ACC112 (cell line): ENCODE results near the gene RLN3.

Source experiments
- H2AFZ ChIP-seq: fragments of 200-600 bp; sonication (generic); one replicate; pipeline ENCODE4 v1.6.0; 2017; ENCODE audit warnings: antibody characterized with exemption, low read length; ENCODE audit not compliant: unreplicated experiment
- H3K27ac ChIP-seq: fragments of 200-600 bp; sonication (generic); 2 replicates; pipeline ENCODE4 v1.5.1; 2014; ENCODE audit warnings: low read depth, mild to moderate bottlenecking, antibody characterized with exemption, low read length, moderate library complexity
- H3K27me3 ChIP-seq: fragments of 200-600 bp; sonication (generic); 2 replicates; pipeline ENCODE4 v1.6.1; 2014; ENCODE audit warnings: mild to moderate bottlenecking, antibody characterized with exemption, low read length, moderate library complexity, mixed read lengths; ENCODE audit not compliant: insufficient read depth
- H3K36me3 ChIP-seq: fragments of 200-600 bp; sonication (generic); 2 replicates; pipeline ENCODE4 v1.6.1; 2016; ENCODE audit warnings: mild to moderate bottlenecking, antibody characterized with exemption, low read length, moderate library complexity, mixed read lengths; ENCODE audit not compliant: insufficient read depth
- H3K4me1 ChIP-seq: fragments of 200-600 bp; sonication (generic); one replicate; pipeline ENCODE4 v1.6.1; 2016; ENCODE audit warnings: low read length, mixed read lengths; ENCODE audit not compliant: insufficient read depth, unreplicated experiment, control insufficient read depth
- H3K4me3 ChIP-seq: fragments of 200-600 bp; sonication (generic); 2 replicates; pipeline ENCODE4 v1.5.1; 2014; ENCODE audit warnings: mild to moderate bottlenecking, low read depth, low read length
- H3K79me2 ChIP-seq: fragments of 200-600 bp; sonication (generic); one replicate; pipeline ENCODE4 v1.6.0; 2016; ENCODE audit warnings: low read length; ENCODE audit not compliant: control insufficient read depth, unreplicated experiment, insufficient read depth

RLN3 gene

GRCh38 chr19:13984186-13984585 is 43.8 kb upstream of the RLN3 start:
- Histone ChIP-seq H2AFZ (no peak overlapping the region), H3K4me3 (no peak overlapping the region), H3K4me1 (no peaks in the 10 kb centered on the region), H3K79me2 (no peaks in the 10 kb centered on the region), H3K27ac (no peak overlapping the region), H3K27me3 (no peaks in the 10 kb centered on the region), H3K36me3 (no peaks in the 10 kb centered on the region)

DNA sequence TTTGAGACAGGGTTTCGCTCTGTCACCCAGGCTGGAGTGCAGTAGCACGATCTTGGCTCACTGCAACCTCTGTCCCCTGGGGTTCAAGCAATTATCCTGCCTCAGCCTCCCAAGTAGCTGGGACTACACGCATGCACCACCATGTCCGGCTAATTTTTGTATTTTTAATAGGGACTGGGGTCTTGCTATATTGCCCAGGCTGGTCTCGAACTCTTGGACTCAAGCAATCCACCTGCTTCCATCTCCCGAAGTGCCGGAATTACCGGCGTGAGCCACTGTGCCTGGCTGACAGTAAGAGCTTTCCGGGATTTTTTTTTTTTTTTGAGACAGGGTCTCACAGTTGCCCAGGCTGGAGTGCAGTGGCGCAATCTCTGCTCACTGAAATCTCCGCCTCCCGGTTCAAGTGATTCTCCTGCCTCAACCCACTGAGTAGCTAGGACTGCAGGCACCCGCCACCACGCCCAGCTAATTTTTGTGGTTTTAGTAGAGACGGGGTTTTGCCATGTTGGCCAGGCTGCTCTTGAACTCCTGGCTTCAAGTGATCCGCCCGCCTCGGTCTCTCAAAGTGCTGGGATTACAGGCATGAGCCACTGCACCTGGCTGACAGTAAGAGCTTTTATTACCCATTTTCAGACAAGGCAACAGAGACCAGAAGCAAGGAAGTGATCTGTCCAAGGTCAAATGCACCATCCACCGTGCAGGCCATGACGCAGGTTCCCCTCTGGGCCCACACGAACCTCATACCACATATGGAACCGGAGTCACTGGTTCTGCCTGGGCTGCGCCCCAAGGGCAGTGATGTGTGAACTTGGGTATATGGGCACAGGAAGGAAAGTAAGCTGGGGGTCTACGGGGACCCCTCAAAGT is 42.8 kb upstream of the RLN3 start:
- Histone ChIP-seq H3K4me1 (no peaks in the 10 kb centered on the region), H2AFZ (no peak overlapping the region), H3K27me3 (no peaks in the 10 kb centered on the region), H3K27ac (no peak overlapping the region), H3K36me3 (no peaks in the 10 kb centered on the region), H3K79me2 (no peaks in the 10 kb centered on the region), H3K4me3 (no peak overlapping the region)

DNA sequence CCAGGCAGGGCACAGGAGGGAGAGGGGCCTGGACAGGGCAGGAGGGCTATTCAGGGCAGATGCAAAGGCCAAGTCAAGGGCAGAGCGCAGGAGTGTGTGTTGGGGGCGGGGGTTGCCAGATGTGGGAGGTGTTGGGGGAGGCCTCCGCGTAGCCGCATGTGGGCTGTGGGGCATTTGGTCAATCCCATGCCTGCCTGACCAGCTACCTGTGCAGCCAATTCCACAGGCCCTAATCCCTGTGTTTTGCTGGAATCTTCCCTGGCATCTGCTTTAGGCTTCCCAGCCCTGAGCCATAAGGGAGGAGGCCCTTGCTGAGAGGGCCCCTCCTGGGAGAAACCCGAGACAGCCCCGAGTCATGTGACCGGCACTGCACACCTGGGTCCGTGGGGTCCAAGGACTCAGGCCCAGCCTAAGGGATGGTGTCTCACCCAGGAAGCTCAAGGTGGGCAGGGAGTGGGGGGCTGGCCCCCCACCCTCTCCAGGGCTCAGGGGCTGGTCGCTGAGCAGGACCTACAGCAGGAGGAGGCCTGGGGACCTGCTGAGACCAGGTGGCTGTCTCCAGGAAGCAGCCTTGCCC is 42.1 kb upstream of the RLN3 start:
- Histone ChIP-seq H2AFZ (no peak overlapping the region), H3K36me3 (no peaks in the 10 kb centered on the region), H3K4me3 (no peak overlapping the region), H3K27me3 (no peaks in the 10 kb centered on the region), H3K4me1 (no peaks in the 10 kb centered on the region), H3K27ac (no peak overlapping the region), H3K79me2 (no peaks in the 10 kb centered on the region)

GRCh38 chr19:13986348-13986904 is 41.5 kb upstream of the RLN3 start:
- Histone ChIP-seq H3K79me2 (no peaks in the 10 kb centered on the region), H3K4me3 (no peak overlapping the region), H2AFZ (no peak overlapping the region), H3K4me1 (no peaks in the 10 kb centered on the region), H3K36me3 (no peaks in the 10 kb centered on the region), H3K27ac (no peak overlapping the region), H3K27me3 (no peaks in the 10 kb centered on the region)

DNA sequence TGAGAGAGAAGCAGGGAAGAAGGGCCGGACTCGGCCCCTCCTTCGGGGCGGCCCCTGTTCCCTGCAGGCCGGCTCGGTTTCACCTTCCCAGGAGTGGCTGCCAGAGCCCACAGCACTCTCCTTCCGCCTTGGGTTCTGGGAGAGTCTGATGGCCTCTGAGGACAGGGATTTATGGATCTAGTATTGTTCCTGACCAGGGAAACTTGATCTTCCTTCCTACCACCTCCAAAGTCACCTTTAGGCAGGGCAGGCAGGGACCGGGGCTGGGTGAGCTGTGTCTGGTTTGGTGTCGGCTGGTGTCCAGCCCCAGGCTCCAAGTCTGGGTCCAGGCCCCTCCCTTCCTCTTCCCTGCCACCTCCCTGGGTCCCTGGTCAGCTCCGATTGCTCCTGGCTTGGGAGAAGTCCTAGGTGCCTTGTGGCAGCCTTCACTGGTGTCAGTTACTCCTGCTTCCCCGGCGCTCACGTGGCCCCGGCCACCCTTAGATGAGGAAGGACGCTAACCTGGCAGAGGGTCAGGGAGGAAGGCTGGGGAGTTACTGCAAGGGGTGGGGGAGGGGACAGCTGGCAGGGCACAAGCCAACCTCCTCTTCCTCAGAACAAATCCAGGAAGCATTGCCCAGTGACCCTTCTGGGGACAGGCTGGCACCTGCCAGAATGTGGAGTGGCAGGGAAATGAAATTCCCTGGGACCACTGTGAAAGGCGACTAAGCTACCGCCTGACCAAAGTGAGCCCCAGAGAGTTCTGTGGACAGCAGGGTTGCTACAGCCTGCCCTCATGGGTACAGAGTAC is 40.7 kb upstream of the RLN3 start:
- no peaks in the 10 kb centered on the region for H3K79me2 ChIP-seq
- no peaks in the 10 kb centered on the region for H3K27me3 ChIP-seq
- H3K4me3 ChIP-seq: no peak overlapping the region
- no peaks in the 10 kb centered on the region for H3K36me3 ChIP-seq
- no peak overlapping the region for H3K27ac ChIP-seq
- H2AFZ ChIP-seq: no peak overlapping the region
- H3K4me1 ChIP-seq: no peaks in the 10 kb centered on the region

- Histone ChIP-seq H2AFZ (no peak overlapping the region), H3K27ac (no peak overlapping the region), H3K27me3 (no peaks in the 10 kb centered on the region), H3K79me2 (no peaks in the 10 kb centered on the region), H3K4me1 (no peaks in the 10 kb centered on the region), H3K36me3 (no peaks in the 10 kb centered on the region), H3K4me3 (no peak overlapping the region)
Observed at GRCh38 chr19:13989487-13989886, 38.5 kb upstream of the RLN3 start.

DNA sequence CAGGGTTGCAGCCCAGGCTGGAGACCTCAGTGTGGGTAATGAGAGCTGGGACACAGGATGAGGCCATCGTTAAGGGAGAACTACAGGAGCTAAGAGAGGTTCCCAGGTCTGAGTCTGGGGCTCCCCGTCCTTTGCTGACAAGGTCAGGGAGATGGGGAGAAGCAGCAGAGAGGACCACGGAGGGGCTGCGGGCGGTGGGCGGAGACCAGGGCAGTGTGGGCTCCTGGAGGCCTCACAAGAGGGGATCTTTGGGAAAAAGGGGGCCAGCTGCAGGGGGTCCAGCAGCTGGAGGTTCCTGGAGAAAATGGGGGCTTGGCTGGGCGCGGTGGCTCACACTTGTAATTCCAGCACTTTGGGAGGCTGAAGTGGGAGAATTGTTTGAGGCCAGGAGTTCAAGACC is 37.9 kb upstream of the RLN3 start:
- no peaks in the 10 kb centered on the region for H3K27me3 ChIP-seq
- no peaks in the 10 kb centered on the region for H3K36me3 ChIP-seq
- no peaks in the 10 kb centered on the region for H3K4me1 ChIP-seq
- H3K27ac ChIP-seq: no peak overlapping the region
- H2AFZ ChIP-seq: no peak overlapping the region
- H3K79me2 ChIP-seq: no peaks in the 10 kb centered on the region
- no peak overlapping the region for H3K4me3 ChIP-seq

DNA sequence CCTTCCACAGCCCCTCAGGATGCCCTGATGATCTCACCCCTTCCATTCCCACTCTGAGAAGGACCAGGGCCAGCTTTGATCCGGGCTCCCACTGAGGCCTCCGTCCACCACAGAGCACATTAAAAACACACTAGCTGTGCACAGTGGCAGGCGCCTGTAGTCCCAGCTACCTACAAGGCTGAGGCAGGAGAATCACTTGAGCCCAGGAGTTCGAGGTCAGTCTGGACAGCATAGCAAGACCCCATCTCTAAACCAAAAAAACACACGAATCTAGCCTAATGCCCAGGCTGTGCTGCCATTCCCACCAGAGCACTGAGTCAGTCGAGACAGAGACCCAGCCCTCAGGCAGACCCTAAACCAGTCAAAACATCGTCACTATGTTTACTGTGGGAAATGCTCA is 35.9 kb upstream of the RLN3 start:
- no peaks in the 10 kb centered on the region for H3K36me3 ChIP-seq
- H3K4me3 ChIP-seq: no peak overlapping the region
- H2AFZ ChIP-seq: no peak overlapping the region
- H3K4me1 ChIP-seq: no peaks in the 10 kb centered on the region
- H3K27me3 ChIP-seq: no peaks in the 10 kb centered on the region
- H3K79me2 ChIP-seq: no peaks in the 10 kb centered on the region
- no peak overlapping the region for H3K27ac ChIP-seq

- H3K36me3 ChIP-seq: peaks cover 5% of the 10 kb centered on the region
- no peaks in the 10 kb centered on the region for H3K79me2 ChIP-seq
- no peaks in the 10 kb centered on the region for H3K27me3 ChIP-seq
- H3K27ac ChIP-seq: no peak overlapping the region
- no peaks in the 10 kb centered on the region for H3K4me1 ChIP-seq
- no peak overlapping the region for H3K4me3 ChIP-seq
- H2AFZ ChIP-seq: no peak overlapping the region
Observed at GRCh38 chr19:13993590-13994300, 34.2 kb upstream of the RLN3 start.

- H3K79me2 ChIP-seq: no peaks in the 10 kb centered on the region
Observed at GRCh38 chr19:13995017-13995728, 32.8 kb upstream of the RLN3 start.

More at GRCh38 chr19:13995017-13995728, 32.8 kb upstream of the RLN3 start:
- no peak overlapping the region for H3K27ac ChIP-seq
- H3K4me3 ChIP-seq: no peak overlapping the region
- H3K36me3 ChIP-seq: peaks cover 11% of the 10 kb centered on the region
- no peak overlapping the region for H2AFZ ChIP-seq
- H3K4me1 ChIP-seq: no peaks in the 10 kb centered on the region
- H3K27me3 ChIP-seq: no peaks in the 10 kb centered on the region
